GM19438 (cell line): ENCODE measurements around the gene LRRC63.
"Not testable (repeated sequence)": the region's sequence is repeated elsewhere in the genome, so short reads cannot be mapped to it uniquely, and the experiment has no call there.

ENCODE experiments used
- ATAC-seq: cut with Tn5 transposase; IDR thresholded peaks from one replicate; pipeline ENCODE4 v1.9.1; 2021; ENCODE audit warnings: low read depth; ENCODE audit not compliant: unreplicated experiment

Gene LRRC63, protein sequence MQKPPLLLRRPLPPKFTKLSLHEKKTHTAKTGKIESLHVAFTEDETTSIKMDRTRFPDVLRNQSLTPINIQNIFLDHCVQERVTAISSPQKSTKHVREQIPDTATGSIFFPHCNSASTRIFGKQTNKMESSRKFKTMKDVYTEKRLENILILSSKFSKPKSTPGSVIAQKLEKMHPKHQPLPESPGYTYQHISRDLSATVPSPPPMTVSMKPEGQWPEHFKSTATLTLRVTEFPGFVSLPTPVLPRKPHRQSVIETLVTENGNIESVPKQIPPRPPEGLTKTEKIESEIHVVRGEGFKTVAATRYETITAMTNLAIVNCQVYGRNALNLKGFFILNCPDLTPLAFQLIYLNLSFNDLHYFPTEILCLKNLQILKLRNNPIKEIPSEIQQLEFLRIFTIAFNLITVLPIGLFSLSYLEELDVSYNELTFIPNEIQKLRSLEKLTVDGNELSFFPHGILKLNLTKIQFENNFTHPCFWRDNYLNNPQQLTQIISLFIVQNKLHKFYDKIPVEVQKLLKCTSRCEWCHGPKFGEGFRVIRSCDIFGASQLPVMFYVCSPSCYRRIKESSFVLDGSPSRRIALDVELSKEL

DNA sequence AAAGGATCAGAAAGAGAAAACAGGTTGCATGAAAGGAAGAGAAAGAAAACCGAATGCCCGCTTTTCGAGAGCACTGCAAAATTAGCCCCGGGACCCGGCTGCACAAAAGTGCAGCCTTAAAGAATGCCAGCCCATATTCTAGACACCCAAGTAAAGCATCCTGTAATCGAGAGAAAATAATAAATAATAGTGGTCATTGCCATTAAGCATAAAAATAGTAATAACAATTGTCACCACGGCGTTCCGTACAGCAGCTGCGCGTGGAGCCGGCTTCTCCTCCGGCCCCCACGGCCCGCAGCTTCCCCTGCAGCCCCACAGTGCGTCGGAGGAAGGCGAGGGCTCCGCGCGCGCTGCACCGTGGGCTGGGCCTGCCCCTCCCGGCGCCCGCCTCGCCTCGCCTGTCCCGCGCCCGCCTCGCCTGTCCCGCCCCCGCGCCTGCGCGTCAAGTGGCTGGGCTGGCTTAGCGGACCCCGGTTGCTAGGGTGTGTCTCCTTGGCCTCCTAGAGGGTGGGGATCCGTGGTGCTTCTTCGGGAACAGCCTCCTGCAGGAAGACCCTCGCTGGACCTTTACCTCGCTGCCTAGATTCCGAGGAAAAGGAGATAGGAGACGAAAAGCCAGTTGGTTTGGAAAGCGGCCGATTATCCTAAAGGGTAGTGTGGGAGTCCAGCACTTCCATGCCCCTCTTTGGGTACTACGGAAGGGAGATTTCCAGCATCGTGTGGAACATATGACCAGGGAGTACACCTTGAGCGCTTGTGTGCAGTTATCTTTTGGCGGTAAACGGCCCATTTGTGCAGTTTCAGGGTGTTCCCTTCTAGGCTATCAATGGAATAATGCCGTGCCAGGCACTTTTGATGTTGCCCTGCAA, at the start of gene LRRC63:
LRRC63 (plus strand) TSS at position 446 of the 869 bp plus-strand sequence. CDS start 1,107 bp downstream, outside the sequence.
- ATAC-seq = peak; percentile 95

DNA sequence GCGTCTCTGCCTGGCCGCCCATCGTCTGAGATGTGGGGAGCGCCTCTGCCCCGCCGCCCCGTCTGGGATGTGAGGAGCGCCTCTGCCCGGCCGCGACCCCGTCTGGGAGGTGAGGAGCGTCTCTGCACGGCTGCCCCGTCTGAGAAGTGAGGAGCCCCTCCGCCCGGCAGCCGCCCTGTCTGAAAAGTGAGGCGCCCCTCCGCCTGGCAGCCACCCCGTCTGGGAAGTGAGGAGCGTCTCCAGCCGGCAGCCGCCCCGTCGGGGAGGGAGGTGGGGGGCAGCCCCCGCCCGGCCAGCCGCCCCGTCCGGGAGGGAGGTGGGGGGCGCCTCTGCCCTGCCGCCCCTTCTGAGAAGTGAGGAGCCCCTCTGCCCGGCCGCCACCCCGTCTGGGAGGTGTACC, 49.0 kb upstream of the LRRC63 start:
- ATAC-seq = not testable (repeated sequence)

DNA sequence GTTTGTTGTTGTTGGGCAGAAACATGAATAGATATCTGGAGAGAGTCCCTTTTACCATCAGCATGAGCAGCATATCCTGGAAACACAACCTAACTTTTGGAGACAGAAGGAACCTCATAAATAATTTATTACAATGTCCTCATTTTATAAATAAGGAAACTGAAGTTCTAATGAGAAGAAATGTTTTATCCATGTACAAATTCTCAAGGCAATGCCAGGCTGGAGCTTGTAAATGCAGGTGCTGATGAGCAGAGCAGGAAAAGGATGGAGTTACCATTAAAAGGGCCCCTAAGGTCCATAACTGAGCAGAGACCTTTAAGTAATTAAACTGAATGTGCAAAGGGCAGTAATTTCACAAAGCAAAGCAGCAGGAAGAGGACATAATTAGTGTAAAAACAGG, 47.1 kb upstream of the LRRC63 start:
- no peak for ATAC-seq

DNA sequence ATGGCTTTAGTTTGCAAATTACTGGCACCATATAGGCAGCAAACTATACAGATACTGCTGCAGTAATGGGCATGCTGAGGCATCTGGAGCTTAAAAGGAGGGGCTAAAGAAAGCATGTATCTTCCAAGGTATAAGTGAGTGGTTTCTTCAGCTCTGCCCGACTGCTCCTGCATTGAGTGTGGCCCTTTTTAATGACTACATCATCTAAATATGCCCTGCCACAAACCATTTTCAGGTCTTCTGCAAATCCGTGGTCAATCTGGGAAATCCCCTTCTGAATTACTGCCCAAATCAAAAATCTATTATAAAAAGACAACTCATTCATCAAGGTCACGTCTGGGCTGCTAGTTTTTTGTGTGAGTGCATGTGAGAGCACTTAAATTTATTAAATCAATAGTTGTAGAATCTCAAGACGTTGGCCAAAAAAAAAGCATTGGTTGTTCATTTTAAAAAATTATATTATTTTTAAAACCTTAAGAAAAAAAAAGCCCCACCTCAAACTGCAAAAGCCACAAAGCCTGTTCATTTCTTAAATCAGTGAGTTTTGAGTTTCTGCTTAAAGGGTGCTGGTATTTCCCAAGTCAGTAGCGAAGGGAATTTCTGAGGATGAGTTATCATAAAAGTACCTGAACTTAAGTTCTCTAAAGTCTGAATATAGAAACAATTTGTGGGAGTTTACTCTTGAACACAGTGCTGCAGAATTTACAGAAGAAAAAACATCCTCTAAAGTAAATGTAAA, 46.1 kb upstream of the LRRC63 start:
- no peak for ATAC-seq

DNA sequence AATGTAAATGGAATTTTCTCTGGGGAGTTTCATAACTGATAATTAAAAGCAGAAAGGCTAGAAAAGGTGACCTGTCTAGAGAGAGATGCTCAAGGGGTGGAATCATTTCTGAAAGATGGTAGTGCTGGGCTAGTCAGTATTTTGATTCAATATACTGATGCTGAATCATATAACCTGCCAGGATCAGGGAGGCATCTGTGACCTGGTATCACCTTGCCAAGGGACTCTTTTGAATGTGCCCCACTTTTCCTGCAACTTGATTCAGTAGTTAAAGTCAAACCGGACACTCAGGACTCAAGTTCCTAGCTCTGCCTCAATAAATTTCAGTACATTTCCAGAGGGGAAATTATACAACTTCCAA, 45.5 kb upstream of the LRRC63 start:
- ATAC-seq = no peak

DNA sequence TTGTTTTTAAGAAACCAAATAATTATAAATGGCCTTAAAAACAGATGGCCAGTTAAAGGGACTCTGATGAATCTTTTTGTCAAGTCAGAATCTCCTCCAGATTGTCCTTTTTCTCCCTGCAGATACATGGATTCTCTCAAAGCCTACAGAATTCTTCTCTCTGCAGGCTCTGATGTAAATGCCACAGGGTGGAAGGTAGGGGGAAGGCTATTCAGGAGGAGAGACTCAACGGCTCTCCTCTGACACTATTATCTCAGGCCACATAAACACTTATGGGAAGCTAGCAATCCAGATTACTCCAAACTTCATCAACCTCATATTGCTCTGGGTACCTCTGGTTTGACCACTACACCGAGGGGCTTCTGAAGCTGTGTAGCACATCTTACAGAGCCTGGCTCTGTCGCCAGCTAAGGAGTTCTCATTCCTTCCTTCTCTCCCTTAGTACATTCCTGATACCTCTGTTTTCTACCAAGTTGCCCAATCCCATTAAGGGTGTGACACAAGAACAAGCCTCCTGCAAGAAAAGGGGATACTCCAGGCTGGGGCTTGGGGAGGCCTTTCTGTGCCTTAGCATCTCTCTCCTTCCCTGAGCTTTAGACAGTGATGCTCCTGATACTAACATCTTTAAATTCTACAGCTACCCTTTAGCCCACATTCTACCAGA, 44.6 kb upstream of the LRRC63 start:
- no peak for ATAC-seq

DNA sequence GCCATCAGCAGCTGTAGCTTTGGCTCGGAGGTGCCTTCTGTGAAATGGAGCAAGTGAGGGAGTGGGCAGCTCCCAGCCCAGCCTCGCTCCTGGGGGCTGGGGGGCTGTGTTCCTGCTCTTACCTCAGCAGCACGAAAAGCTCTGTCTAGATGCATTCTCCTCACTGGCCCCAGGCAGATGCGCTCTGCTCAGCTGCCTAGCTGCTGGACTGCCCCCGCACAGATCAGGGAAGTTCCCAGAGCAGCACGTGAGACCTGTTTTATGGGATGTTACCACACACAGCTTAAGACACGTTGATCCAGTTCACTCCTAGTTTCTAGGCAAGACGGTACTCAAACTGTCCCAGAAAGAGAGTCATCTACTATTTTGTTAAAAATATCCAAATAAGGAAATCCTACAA, 43.4 kb upstream of the LRRC63 start:
- no peak for ATAC-seq

DNA sequence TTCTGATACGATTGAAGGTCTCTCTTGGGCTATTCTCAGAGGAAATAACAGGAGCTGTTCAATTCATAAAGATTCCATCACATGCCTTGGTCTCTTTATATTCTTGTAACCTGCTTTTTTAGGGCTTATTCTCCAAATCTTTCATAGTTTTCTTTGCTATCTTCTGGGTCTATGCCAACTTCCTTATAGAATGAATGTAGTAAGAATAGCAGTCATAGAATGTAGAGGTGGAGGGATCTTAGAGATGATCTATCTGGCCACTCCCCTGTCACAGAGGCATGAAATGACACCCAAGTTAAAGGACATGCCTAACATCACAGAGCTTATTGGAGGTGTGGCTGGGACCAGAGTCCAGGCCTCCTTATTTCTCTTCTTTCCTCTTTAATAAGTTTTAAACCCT, 42.9 kb upstream of the LRRC63 start:
- ATAC-seq = no peak

DNA sequence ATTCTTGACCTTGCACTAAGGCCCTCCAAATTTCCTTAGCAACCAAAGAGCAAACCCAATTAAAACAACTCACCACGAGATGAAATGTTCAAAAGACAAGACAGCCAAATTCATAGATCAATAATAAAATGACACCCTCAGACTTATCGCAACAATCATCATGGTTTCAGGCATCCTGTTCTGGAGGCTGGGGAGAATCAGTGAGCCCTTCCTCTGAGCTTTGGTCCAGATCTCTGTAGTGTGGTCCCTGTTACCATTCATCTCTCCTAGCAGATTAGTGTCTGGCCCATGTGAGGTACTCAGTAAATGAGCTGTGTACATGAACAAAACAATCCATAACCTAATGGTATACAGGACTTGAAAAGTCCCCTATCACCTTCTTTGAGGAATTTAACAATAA, 42.0 kb upstream of the LRRC63 start:
- ATAC-seq = no peak

DNA sequence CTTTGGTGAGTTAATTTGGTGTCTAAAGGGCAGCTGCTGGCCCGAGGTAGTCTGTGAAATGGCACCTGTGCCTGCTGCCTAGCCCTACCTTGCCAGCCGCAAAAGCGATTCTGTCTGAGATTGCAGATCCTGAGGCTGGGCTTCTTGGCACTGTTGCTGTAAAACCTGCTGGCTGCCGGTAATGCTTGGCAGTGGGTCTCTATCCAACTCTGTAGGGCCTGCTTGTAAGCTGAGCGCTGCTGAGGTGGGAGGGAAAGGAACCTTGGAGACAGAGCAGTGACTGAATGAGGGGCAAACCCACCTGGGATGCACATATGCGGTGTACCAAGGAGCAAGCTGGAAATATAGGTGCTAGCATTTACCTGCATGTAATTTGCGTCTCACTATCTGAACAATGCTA, 41.5 kb upstream of the LRRC63 start:
- no peak for ATAC-seq

DNA sequence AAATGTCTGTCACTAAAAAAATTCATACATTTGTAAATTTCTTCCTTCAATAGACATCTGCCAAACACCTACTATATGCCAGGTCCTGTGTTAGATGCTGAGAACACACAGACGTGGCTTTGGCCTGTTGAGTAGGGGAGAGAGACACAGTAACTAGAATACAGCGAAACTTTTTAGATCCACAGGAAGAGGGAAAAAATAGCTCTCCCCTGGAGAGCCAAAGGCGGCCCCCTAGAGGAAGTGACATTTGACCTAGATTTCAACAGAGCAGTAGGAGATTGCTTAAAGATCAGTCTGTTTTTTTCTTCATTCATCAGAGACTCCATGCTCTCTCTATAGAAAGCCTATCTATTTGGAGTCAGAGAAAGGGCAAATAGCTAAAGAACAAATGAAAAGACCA, 41.0 kb upstream of the LRRC63 start:
- ATAC-seq = no peak

DNA sequence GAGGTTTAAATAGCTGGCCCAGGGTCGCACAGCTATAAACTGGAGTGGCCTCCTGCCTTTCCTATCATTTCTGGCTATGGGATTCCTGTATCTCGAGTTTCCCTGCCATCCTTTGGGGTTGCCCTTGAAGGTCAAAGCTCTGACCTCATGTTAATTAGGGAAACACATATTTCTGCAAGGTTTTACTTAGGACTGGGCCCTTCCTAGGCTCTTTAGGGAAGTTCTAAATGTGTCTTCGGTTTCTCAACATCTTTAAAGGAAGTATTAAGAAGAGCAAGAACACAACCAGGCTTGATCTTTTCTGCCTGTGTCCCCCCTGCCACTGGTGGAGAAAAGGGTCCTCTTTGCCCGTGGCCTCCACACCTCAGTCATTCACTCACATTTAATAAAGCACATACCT, 40.5 kb upstream of the LRRC63 start:
- no peak for ATAC-seq

DNA sequence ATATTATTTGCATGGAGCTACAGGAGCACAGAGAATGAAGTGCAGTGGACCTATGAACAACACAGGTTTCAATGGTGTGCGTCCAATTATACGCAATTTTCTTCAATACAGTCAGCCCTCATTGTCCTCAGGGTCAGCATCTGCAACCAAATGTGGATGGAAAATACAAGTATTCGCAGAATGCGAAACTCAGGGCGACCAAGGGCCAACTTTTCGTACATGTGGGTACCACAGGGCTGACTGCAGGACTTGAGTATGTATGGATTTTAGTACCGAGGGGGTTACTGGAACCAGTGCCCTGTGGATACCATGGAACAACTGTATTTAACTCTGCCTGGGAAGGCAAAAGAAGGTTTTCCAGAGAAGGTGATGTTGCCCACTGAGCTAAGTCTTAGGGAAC, 40.0 kb upstream of the LRRC63 start:
- ATAC-seq = no peak

DNA sequence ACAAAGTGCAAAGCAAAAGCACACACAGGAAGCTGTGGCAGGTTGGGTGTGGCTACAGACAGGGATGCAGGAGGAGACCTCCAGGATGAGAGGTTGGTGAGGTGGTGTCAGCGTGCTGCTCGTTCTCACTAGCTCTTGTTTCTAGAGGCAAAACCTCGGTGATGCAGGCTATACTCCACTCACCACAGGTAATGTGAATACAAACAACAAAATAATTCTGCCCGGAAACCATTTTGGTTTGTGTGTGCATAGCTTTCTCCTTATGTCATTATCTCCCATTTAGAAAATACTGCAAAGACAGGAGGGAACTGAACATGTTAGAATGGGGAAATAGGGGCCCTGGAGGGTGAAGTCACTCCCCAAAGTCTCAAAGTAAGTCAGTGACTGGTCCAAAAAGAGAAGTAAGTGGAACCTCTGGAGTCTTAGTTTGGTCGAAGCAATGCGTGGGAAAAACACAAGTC, 39.2 kb upstream of the LRRC63 start:
- ATAC-seq = peak; percentile 37

DNA sequence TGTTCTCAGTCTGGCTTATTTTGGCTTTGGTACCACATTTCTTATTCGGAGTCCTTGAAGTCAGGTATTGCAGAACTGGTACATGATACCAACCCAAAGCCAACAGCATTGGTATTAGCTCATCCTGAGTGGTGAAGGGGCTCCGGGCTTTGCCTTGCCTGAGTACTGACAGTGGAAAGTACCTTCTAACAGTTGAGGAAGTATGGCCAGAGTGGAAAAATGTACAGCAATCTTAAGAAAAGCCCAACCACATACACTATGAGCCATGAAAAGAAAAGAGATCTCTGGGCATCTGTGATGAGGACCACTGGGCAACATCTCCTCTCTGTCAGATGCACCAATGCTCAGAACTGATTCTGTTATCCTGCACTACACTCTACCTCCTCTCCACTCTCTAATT, 38.1 kb upstream of the LRRC63 start:
- ATAC-seq = no peak

DNA sequence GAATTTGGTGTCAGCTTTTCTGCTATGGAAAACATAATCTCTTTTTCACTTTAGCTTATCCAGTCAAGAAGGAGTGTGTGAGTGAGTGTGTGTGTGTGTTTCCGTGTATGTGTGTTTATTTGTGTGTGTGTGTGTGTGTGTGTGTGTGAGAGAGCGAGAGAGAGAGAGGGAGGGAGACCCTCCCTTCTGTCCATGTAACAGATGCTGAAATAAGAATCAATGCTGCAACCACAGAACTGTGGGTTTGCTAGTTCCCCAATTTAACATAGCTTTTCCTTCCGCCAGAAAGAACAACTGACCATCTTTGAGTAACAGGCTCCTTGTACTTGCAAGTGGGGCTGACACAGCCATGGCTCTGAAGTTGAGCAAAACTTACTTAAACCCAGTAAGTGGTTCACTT, 35.0 kb upstream of the LRRC63 start:
- ATAC-seq = peak; percentile 48

DNA sequence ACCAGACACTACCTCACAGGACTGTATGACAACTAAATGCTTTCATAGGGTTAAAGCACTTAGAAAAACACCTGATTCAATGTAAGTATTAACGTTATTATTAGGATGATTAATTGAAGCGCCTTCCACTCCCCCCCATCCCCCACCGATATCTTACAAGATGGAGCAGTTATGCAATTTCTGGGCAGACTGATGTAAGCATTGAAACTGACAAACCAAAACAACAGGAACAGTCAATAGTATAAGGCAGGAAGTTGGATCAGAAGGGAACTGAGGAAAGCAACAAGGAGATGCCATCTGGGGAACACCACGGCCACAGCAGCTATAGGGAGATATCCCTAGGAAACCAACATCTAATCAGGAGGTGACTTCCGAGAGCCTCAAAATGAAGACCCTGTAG, 33.6 kb upstream of the LRRC63 start:
- no peak for ATAC-seq

DNA sequence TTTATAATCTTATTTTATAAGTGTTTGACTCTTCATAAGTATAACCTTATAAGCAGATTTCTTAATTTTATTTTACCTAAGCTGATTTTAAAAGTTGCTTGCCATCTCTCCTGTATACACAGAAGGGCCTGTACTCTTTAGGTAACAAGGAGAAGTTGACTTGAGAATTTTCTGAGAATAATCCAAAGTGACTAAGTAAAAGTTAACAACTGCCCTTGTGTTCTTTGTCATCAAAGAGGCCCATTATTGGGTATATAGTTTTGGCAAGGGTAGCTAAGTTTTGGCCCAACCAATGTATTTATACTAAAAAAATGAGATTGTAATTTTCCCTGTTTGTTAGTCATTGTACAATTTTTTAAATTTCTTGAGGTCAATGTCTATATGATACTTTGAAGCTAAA, 32.9 kb upstream of the LRRC63 start:
- ATAC-seq = no peak

DNA sequence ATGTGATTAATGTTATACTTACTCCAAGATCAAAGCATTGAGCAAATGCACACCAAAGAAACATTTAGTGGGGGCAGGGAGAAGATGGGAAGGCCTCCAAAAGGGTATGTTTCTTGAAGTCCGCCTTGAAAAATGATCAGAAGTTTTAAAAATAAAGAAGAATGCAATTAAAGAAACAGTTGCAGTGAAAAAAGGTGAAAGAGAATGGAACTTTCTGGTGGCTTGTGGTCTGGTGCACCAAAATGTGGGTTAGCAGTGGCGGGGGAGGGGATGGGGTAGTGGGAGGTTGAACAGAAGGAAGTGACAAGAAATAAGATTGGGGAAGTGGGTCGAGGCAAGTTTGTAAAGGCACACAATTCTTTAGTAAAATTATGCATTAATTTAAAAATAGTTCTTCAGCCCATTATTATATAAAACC, 32.2 kb upstream of the LRRC63 start:
- no peak for ATAC-seq
